Measurements from ENCODE around the gene TSPEAR.
"Not testable (repeated sequence)": the region's sequence is repeated elsewhere in the genome, so short reads cannot be mapped to it uniquely, and the experiment has no call there.

DNA sequence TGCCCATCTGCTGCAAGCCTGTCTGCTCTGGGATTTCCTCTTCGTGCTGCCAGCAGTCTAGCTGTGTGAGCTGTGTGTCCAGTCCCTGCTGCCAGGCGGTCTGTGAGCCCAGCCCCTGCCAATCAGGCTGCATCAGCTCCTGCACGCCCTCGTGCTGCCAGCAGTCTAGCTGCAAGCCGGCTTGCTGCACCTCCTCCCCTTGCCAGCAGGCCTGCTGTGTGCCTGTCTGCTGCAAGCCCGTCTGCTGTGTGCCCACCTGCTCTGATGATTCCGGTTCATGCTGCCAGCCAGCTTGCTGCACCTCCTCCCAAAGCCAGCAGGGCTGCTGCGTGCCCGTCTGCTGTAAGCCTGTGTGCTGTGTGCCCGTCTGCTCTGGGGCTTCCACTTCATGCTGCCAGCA lies 110.3 kb downstream of the TSPEAR start:
- TF ChIP-seq, protein P1, sequence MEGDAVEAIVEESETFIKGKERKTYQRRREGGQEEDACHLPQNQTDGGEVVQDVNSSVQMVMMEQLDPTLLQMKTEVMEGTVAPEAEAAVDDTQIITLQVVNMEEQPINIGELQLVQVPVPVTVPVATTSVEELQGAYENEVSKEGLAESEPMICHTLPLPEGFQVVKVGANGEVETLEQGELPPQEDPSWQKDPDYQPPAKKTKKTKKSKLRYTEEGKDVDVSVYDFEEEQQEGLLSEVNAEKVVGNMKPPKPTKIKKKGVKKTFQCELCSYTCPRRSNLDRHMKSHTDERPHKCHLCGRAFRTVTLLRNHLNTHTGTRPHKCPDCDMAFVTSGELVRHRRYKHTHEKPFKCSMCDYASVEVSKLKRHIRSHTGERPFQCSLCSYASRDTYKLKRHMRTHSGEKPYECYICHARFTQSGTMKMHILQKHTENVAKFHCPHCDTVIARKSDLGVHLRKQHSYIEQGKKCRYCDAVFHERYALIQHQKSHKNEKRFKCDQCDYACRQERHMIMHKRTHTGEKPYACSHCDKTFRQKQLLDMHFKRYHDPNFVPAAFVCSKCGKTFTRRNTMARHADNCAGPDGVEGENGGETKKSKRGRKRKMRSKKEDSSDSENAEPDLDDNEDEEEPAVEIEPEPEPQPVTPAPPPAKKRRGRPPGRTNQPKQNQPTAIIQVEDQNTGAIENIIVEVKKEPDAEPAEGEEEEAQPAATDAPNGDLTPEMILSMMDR (IDR thresholded peaks at IDR 0.05), result peak; percentile 26; the same call in 1 of the 2 replicates
- TF ChIP-seq ZFX (IDR thresholded peaks at IDR 0.05; ENCODE audit: borderline replicate concordance), result not testable (repeated sequence)

Data from 22Rv1 (cell line).